ENCODE data around the gene ZNF284. TPM values are rescaled to one million over a fixed set of nuclear protein-coding genes. Genes with fewer than 3 reads are reported as not detected.

Gene ZNF284
- polyA plus RNA-seq, 1 of the 3 experiments (the other 2 are of a cell fraction) = 1.4 TPM

DNA sequence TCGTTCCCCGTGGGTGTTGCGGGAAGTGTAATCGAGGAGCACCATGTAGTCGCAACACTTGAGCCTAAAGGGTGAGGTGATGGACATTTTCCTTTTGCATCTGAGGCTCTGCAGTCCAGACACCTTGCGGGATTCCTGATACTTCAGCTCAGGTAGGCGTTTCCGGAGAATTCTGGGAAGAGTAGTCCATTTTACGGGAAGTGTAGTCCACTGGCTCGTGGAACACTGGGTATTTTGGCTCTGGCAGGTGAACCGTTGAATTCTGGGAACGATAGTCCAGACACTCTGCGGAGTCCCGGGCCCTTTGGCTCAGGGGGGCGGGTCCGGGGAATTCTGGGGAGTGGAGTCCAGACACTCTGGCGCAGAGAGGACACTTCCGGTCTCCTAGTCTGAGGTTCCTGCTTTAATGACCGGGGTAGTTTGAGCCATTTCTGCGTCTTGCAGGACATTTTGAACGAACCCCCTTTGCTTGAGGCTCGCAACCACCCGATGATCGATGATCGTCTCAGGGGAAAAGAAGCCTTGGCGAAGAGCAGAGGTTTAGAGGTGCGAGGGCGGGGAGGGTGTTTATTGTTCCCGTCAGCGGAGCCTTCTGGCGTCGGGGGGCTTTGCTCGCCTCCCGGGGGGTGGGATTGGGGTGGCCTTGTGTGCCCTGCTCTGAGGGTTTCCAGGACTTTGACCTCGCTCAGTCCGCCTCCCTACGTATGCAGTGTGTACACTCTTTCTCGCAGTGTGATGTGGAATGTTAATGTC is 20.1 kb upstream of the ZNF284 start, which contains the start of gene ZNF223:
Gene ZNF223, plus strand, starts transcription at position 387 of the 753 bp plus-strand sequence. CDS start 3,141 bp downstream, outside the sequence.
- ChIA-PET CTCF (interaction anchor here (0.6 to 1.0 kb wide), 3 partner anchors 8 to 48 kb away, joined by 3 read pairs; partner anchors contain the start of gene ZNF284), POLR2A (interaction anchor here (1.0 to 1.2 kb wide), 4 partner anchors 27 to 117 kb away, joined by 3 to 5 read pairs (median 4); partner anchors contain the start of genes ZNF222, ZNF226 and ZNF45)
- H2AFZ ChIP-seq (ENCODE audit: low read depth) = peak within 1 kb of the TSS; percentile 98
- H3K9ac ChIP-seq = peak within 1 kb of the TSS; percentile 74
- peaks cover 0 to 16% of the 10 kb centered on the region in 2 experiments; a peak in 2 of 4 replicates for H3K4me1 ChIP-seq (ENCODE audit: control insufficient read depth in 1 of 2, insufficient read depth in 2 of 2, low read depth in 1 of 2, low read length in 1 of 2)
- DNase-seq = peak; percentile 93
- no peaks in the 10 kb centered on the region for H4K20me1 ChIP-seq (ENCODE audit: insufficient read depth)
- H3K27ac ChIP-seq (ENCODE audit: low read depth in 2 of 2, low read length in 1 of 2) = peak within 1 kb of the TSS in 1 of 2 experiments; percentile 76; a peak in 1 of 4 replicates
- H3K36me3 ChIP-seq (replicated peaks in 1 of 2; ENCODE audit: control insufficient read depth in 1 of 2, insufficient read depth in 2 of 2, low read length in 1 of 2) = peaks cover 4 to 11% of the 10 kb centered on the region in 2 experiments
- no peaks in the 10 kb centered on the region for H3K9me2 ChIP-seq
- H3K4me2 ChIP-seq = peak within 1 kb of the TSS; percentile 74
- WGBS (ENCODE audit: low lambda C conversion rate) = 1% methylated on average over 21 of the region's 38 CpGs
- H3F3A ChIP-seq (replicated peaks; ENCODE audit: insufficient read depth) = no peaks in the 10 kb centered on the region
- H3K4me3 ChIP-seq (ENCODE audit: low read depth in 2 of 2, low read length in 1 of 2) = peak within 1 kb of the TSS; percentile 71 to 91
- H3K9me3 ChIP-seq = no peaks in the 10 kb centered on the region
- H3K27me3 ChIP-seq (ENCODE audit: insufficient read depth) = no peaks in the 10 kb centered on the region
- no peaks in the 10 kb centered on the region for H3K79me2 ChIP-seq (ENCODE audit: insufficient read depth)
- TF ChIP-seq MEF2A (IDR thresholded peaks at IDR 0.05; ENCODE audit: borderline replicate concordance, low read depth) = no peak
- TF ChIP-seq PBX3 (IDR thresholded peaks at IDR 0.05) = no peak
- peak; percentile 26; the same call in 1 of the 2 replicates for TF ChIP-seq TCF12 (IDR thresholded peaks at IDR 0.05)
- peak; percentile 93 for TF ChIP-seq NFIC (IDR thresholded peaks at IDR 0.05; ENCODE audit: borderline replicate concordance)
- TF ChIP-seq FOSL2 (IDR thresholded peaks at IDR 0.05; ENCODE audit: borderline replicate concordance, low read depth) = no peak
- TF ChIP-seq TAF1 (IDR thresholded peaks at IDR 0.05; ENCODE audit: borderline replicate concordance, low read depth, low read length) = peak; percentile 60; the same call in 1 of the 2 replicates
- TF ChIP-seq JUND (IDR thresholded peaks at IDR 0.05) = no peak
- TF ChIP-seq, protein P1, sequence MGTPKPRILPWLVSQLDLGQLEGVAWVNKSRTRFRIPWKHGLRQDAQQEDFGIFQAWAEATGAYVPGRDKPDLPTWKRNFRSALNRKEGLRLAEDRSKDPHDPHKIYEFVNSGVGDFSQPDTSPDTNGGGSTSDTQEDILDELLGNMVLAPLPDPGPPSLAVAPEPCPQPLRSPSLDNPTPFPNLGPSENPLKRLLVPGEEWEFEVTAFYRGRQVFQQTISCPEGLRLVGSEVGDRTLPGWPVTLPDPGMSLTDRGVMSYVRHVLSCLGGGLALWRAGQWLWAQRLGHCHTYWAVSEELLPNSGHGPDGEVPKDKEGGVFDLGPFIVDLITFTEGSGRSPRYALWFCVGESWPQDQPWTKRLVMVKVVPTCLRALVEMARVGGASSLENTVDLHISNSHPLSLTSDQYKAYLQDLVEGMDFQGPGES (IDR thresholded peaks at IDR 0.05; ENCODE audit: low read depth, low read length) = no peak
- no peak for TF ChIP-seq SMC3 (IDR thresholded peaks at IDR 0.05; ENCODE audit: low read depth, low read length)
- TF ChIP-seq FOXJ3 (CRISPR knock-in tag; IDR thresholded peaks at IDR 0.05) = no peak
- peak; percentile 80; the same call in 1 of the 2 replicates for TF ChIP-seq POLR2AphosphoS5 (IDR thresholded peaks at IDR 0.05; ENCODE audit: low read depth, low read length)
- TF ChIP-seq ELF1 (IDR thresholded peaks at IDR 0.05) = peak; percentile 96
- peak; percentile 66; the same call in 1 of the 2 replicates for TF ChIP-seq ZBTB33 (IDR thresholded peaks at IDR 0.05; ENCODE audit: borderline replicate concordance, low read depth)
- TF ChIP-seq EZH2phosphoT487 (IDR thresholded peaks at IDR 0.05; ENCODE audit: borderline replicate concordance, low read depth) = no peak
- 0 out of 2 replicates have a peak, but pooled peaks have one; percentile 2 for TF ChIP-seq RAD21 (IDR thresholded peaks at IDR 0.05; ENCODE audit: low read length)
- TF ChIP-seq, protein P2, sequence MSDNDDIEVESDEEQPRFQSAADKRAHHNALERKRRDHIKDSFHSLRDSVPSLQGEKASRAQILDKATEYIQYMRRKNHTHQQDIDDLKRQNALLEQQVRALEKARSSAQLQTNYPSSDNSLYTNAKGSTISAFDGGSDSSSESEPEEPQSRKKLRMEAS (IDR thresholded peaks at IDR 0.05; ENCODE audit: low read depth) = peak; percentile 72
- peak; percentile 42; the same call in 1 of the 2 replicates for TF ChIP-seq RCOR1 (IDR thresholded peaks at IDR 0.05; ENCODE audit: low read length)
- no peak for TF ChIP-seq RXRA (IDR thresholded peaks at IDR 0.05; ENCODE audit: borderline replicate concordance, low read depth)
- no peak for TF ChIP-seq EP300 (IDR thresholded peaks at IDR 0.05; ENCODE audit: borderline replicate concordance in 1 of 2, low read depth in 1 of 2, low read length in 1 of 2)
- TF ChIP-seq SIN3A (IDR thresholded peaks at IDR 0.05; ENCODE audit: borderline replicate concordance, low read depth, low read length) = 0 out of 2 replicates have a peak, but pooled peaks have one; percentile 41
- peak; percentile 95 for TF ChIP-seq CHD2 (IDR thresholded peaks at IDR 0.05; ENCODE audit: low read length, partially characterized antibody)
- TF ChIP-seq FOXM1 (IDR thresholded peaks at IDR 0.05; ENCODE audit: low read depth) = no peak
- no peak for TF ChIP-seq RFX5 (IDR thresholded peaks at IDR 0.05; ENCODE audit: low read length)
- no peak for TF ChIP-seq TEAD4 (IDR thresholded peaks at IDR 0.05; ENCODE audit: borderline replicate concordance, insufficient read depth)
- peak; percentile 82; the same call in 1 of the 2 replicates for TF ChIP-seq YY1 (IDR thresholded peaks at IDR 0.05; ENCODE audit: low read depth)
- TF ChIP-seq MXI1 (IDR thresholded peaks at IDR 0.05; ENCODE audit: low read depth, low read length) = peak; percentile 72
- no peak for TF ChIP-seq USF1 (IDR thresholded peaks at IDR 0.05; ENCODE audit: borderline replicate concordance, low read depth)

Data from SK-N-SH (cell line).